A673 (cell line): Measurements from ENCODE around the gene TMEM132C.

Experiments used
- CTCF ChIP-seq: fragments of 300-800, 200-600 bp; sonication (generic); conservative IDR thresholded peaks from 2 replicates; pipeline ENCODE4 v1.5.1; 2017; ENCODE audit warnings: low read depth, mild to moderate bottlenecking, antibody characterized with exemption, low read length, moderate library complexity, mixed read lengths
- EZH2 ChIP-seq: fragments of 200-600 bp; sonication (generic); IDR thresholded peaks from 2 replicates; pipeline ENCODE4 v1.6.1; 2017; ENCODE audit warnings: borderline replicate concordance, low read depth, mild to moderate bottlenecking, mixed read lengths, antibody characterized with exemption, low read length; ENCODE audit not compliant: poor library complexity, severe bottlenecking

GRCh38 chr12:128336204-128337070 is 69.5 kb downstream of the TMEM132C start:
- TF ChIP-seq CTCF (no peak), EZH2 (no peak)
